H9 (cell line): ENCODE measurements around the gene ESRRA. TPM values are rescaled to one million over a fixed set of nuclear protein-coding genes. Genes with fewer than 3 reads are reported as not detected.

Source experiments
- DNase-seq: peaks from one replicate; pipeline ENCODE4 v3.0.0-alpha.2; 2017
- H2AFZ ChIP-seq: one replicate; pipeline ENCODE4 v1.6.1; 2013; ENCODE audit warnings: mild to moderate bottlenecking, low read length, control low read depth, moderate library complexity
- H2AK5ac ChIP-seq: 2 replicates; pipeline ENCODE4 v1.6.1; 2013; ENCODE audit warnings: low read length, control low read depth, mixed read lengths; ENCODE audit not compliant: insufficient read length
- H2BK120ac ChIP-seq: one replicate; pipeline ENCODE4 v1.6.1; 2013; ENCODE audit warnings: low read depth, mild to moderate bottlenecking, low read length, control low read depth, inconsistent platforms; ENCODE audit not compliant: poor library complexity, severe bottlenecking
- H2BK12ac ChIP-seq: 2 replicates; pipeline ENCODE4 v1.6.1; 2013; ENCODE audit warnings: low read length, control low read depth, mixed read lengths, low read depth; ENCODE audit not compliant: insufficient read length
- H2BK15ac ChIP-seq: 2 replicates; pipeline ENCODE4 v1.6.1; 2013; ENCODE audit warnings: low read depth, low read length, control low read depth
- H2BK20ac ChIP-seq: one replicate; pipeline ENCODE4 v1.6.1; 2013; ENCODE audit warnings: low read depth, mild to moderate bottlenecking, low read length, control low read depth, inconsistent platforms; ENCODE audit not compliant: poor library complexity, severe bottlenecking
- H2BK5ac ChIP-seq: 2 replicates; pipeline ENCODE4 v1.6.1; 2013; ENCODE audit warnings: low read length, control low read depth, mixed read lengths; ENCODE audit not compliant: insufficient read length
- H3K14ac ChIP-seq: 2 replicates; pipeline ENCODE4 v1.6.1; 2013; ENCODE audit warnings: low read length, control low read depth; ENCODE audit not compliant: insufficient read depth
- H3K18ac ChIP-seq: 2 replicates; pipeline ENCODE4 v1.6.1; 2013; ENCODE audit warnings: low read depth, mild to moderate bottlenecking, mixed read lengths, low read length, control low read depth; ENCODE audit not compliant: insufficient read length
- H3K23ac ChIP-seq: 2 replicates; pipeline ENCODE4 v1.6.1; 2013; ENCODE audit warnings: low read length, control low read depth, mixed read lengths, low read depth; ENCODE audit not compliant: insufficient read length
- H3K23me2 ChIP-seq: 2 replicates; pipeline ENCODE4 v1.6.1; 2013; ENCODE audit warnings: low read depth, mild to moderate bottlenecking, mixed read lengths, low read length, control low read depth; ENCODE audit not compliant: insufficient read length, poor library complexity, severe bottlenecking
- H3K27ac ChIP-seq: 2 replicates; pipeline ENCODE4 v1.5.1; 2013; ENCODE audit warnings: low read length, control low read depth, mixed read lengths, low read depth; ENCODE audit not compliant: insufficient read length
- H3K27me3 ChIP-seq: 2 replicates; pipeline ENCODE4 v1.6.1; 2013; ENCODE audit warnings: low read length, control low read depth, inconsistent platforms; ENCODE audit not compliant: insufficient read depth
- H3K4ac ChIP-seq: 2 replicates; pipeline ENCODE4 v1.6.1; 2013; ENCODE audit warnings: low read depth, mild to moderate bottlenecking, control low read depth, inconsistent platforms, low read length, moderate library complexity
- H3K4me1 ChIP-seq: 2 replicates; pipeline ENCODE4 v1.6.1; 2013; ENCODE audit warnings: low read length, control low read depth, inconsistent platforms; ENCODE audit not compliant: insufficient read depth
- H3K4me2 ChIP-seq: 2 replicates; pipeline ENCODE4 v1.6.1; 2013; ENCODE audit warnings: low read length, control low read depth, mixed read lengths; ENCODE audit not compliant: insufficient read length, insufficient read depth
- H3K56ac ChIP-seq: 2 replicates; pipeline ENCODE4 v1.6.1; 2013; ENCODE audit warnings: low read depth, mild to moderate bottlenecking, mixed read lengths, low read length, control low read depth; ENCODE audit not compliant: insufficient read length
- H3K79me1 ChIP-seq: 2 replicates; pipeline ENCODE4 v1.6.1; 2013; ENCODE audit warnings: low read depth, mild to moderate bottlenecking, moderate library complexity, low read length, control low read depth, inconsistent platforms; ENCODE audit not compliant: insufficient read depth, poor library complexity, severe bottlenecking
- H3K79me2 ChIP-seq: 2 replicates; pipeline ENCODE4 v1.6.1; 2013; ENCODE audit warnings: low read length, control low read depth, inconsistent platforms; ENCODE audit not compliant: insufficient read depth
- H3K9ac ChIP-seq: 2 replicates; pipeline ENCODE4 v1.6.1; 2013; ENCODE audit warnings: low read length, control low read depth, mixed read lengths; ENCODE audit not compliant: insufficient read length; ENCODE audit errors: extremely low read depth
- H3K9me3 ChIP-seq: one replicate; pipeline ENCODE4 v1.6.1; 2013; ENCODE audit warnings: low read depth, low read length, inconsistent platforms; ENCODE audit not compliant: control insufficient read depth
- H3T11ph ChIP-seq: one replicate; pipeline ENCODE4 v1.6.1; 2013; ENCODE audit warnings: mild to moderate bottlenecking, low read length, control low read depth, inconsistent platforms
- H4K20me1 ChIP-seq: one replicate; pipeline ENCODE4 v1.6.1; 2013; ENCODE audit not compliant: control insufficient read depth, insufficient read length, insufficient read depth
- H4K5ac ChIP-seq: 2 replicates; pipeline ENCODE4 v1.6.1; 2013; ENCODE audit warnings: low read depth, mild to moderate bottlenecking, mixed read lengths, low read length, control low read depth; ENCODE audit not compliant: insufficient read length
- H4K8ac ChIP-seq: replicated peaks from 2 replicates; pipeline ENCODE4 v1.6.1; 2013; ENCODE audit warnings: low read length, control low read depth, mixed read lengths, low read depth; ENCODE audit not compliant: insufficient read length
- H4K91ac ChIP-seq: 2 replicates; pipeline ENCODE4 v1.6.1; 2013; ENCODE audit warnings: low read depth, mild to moderate bottlenecking, moderate library complexity, mixed read lengths, low read length, control low read depth; ENCODE audit not compliant: insufficient read length
- H3K27ac Mint-ChIP-seq, 3 experiments: 2 replicates in 2 of 3; 3 replicates in 1 of 3; pipeline ENCODE4 v1.8.0; 2020 to 2021; ENCODE audit warnings: mixed read lengths in 3 of 3, mild to moderate bottlenecking in 1 of 3, moderate library complexity in 1 of 3
- H3K27me3 Mint-ChIP-seq: 2 replicates; pipeline ENCODE4 v1.8.0; 2021; ENCODE audit warnings: low read depth, mild to moderate bottlenecking, moderate library complexity, mixed read lengths
- H3K36me3 Mint-ChIP-seq, 3 experiments: 2 replicates in 2 of 3; 3 replicates in 1 of 3; pipeline ENCODE4 v1.8.0; 2020 to 2021; ENCODE audit warnings: low read depth in 3 of 3, mixed read lengths in 3 of 3; ENCODE audit not compliant: insufficient read depth in 1 of 3
- H3K4me1 Mint-ChIP-seq, 2 experiments: 2 replicates each; pipeline ENCODE4 v1.8.0; 2020; ENCODE audit warnings: mixed read lengths in 2 of 2
- H3K4me3 Mint-ChIP-seq, 2 experiments: 2 replicates in 1 of 2; 3 replicates in 1 of 2; pipeline ENCODE4 v1.8.0; 2020 to 2021; ENCODE audit warnings: mild to moderate bottlenecking in 2 of 2, mixed read lengths in 2 of 2, moderate library complexity in 1 of 2
- H3K9me3 Mint-ChIP-seq, 2 experiments: 2 replicates in 1 of 2; 3 replicates in 1 of 2; pipeline ENCODE4 v1.8.0; 2020; ENCODE audit warnings: mild to moderate bottlenecking in 2 of 2, mixed read lengths in 2 of 2, moderate library complexity in 1 of 2
- WGBS: extraction: QIAGEN DNeasy Blood & Tissue Kit; methylation state at CpG from one replicate; pipeline ENCODE4 v1.1.7; 2013; ENCODE audit warnings: missing lambda C conversion rate, low lambda C conversion rate, mixed read lengths; ENCODE audit not compliant: insufficient read length; ENCODE audit errors: extremely low coverage; 5-methylcytosine and 5-hydroxymethylcytosine counted together
- total RNA-seq: library from RNA; stranded (reverse); gene quantifications from 2 replicates; pipeline ENCODE4 v1.2.1, GENCODE V29; 2021
- TF ChIP-seq, protein P1 (sequence below): fragments of 200-600 bp; sonication (generic); conservative IDR thresholded peaks from 3 replicates; pipeline ENCODE4 v1.8.0; 2021; ENCODE audit warnings: antibody characterized with exemption, mild to moderate bottlenecking

The ESRRA gene
- total RNA-seq, 1 experiment from 2014 or later: 42.3 TPM

DNA sequence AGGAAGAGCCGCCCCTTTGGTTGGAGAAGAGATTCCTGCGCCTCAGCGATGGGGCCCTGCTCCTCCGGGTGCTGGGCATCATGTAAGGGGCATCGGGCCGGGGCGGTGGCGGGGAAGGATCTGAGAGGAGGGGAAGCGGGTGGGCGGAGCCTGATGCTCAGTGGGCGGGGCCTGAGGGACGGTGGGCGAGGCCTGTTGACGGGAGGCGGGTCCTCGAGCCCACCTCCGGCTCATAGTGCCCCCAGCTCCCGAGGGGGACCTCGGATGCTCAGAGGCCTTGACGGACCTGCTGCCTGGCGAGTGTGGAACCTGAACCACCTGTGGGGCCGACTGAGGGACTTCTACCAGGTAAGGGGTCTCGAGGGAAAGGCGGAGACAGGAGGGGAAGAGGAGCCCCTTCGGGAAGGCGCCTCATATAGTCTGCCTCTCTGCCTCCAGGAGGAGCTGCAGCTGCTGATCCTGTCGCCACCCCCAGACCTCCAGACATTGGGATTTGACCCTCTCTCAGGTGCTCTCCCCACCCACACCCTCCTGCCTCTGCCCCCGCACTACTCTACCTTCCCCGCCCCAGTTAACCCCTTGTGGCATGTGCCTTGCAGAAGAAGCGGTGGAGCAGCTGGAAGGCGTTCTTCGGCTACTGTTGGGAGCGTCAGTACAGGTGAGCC is 35.5 kb downstream of the ESRRA start:
- Mint-ChIP-seq H3K4me3 (peak overlapping the region; percentile 66 to 84), H3K27ac (peak overlapping the region in 2 of 3 experiments; percentile 55 to 72; a peak in 2 of 7 replicates), H3K27me3 (peaks cover 17% of the 10 kb centered on the region), H3K4me1 (peaks cover 7 to 31% of the 10 kb centered on the region in 2 experiments), H3K36me3 (0 out of 7 replicates have a peak, but pooled peaks cover 0 to 2% (median 0%) of the 10 kb centered on the region in 3 experiments), H3K9me3 (no peaks in the 10 kb centered on the region)
- no peak overlapping the region for H3T11ph ChIP-seq
- no peak overlapping the region for H3K9ac ChIP-seq
- TF ChIP-seq, protein P1, sequence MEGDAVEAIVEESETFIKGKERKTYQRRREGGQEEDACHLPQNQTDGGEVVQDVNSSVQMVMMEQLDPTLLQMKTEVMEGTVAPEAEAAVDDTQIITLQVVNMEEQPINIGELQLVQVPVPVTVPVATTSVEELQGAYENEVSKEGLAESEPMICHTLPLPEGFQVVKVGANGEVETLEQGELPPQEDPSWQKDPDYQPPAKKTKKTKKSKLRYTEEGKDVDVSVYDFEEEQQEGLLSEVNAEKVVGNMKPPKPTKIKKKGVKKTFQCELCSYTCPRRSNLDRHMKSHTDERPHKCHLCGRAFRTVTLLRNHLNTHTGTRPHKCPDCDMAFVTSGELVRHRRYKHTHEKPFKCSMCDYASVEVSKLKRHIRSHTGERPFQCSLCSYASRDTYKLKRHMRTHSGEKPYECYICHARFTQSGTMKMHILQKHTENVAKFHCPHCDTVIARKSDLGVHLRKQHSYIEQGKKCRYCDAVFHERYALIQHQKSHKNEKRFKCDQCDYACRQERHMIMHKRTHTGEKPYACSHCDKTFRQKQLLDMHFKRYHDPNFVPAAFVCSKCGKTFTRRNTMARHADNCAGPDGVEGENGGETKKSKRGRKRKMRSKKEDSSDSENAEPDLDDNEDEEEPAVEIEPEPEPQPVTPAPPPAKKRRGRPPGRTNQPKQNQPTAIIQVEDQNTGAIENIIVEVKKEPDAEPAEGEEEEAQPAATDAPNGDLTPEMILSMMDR: peak; percentile 63
- peak; percentile 93 for DNase-seq
- H3K79me2 ChIP-seq: no peaks in the 10 kb centered on the region
- no peak overlapping the region for H2BK12ac ChIP-seq
- H3K4me2 ChIP-seq: peak overlapping the region; percentile 58
- H3K27me3 ChIP-seq: no peaks in the 10 kb centered on the region
- H3K4me1 ChIP-seq: no peaks in the 10 kb centered on the region; the same call in 1 of the 2 replicates
- no peak overlapping the region for H3K56ac ChIP-seq
- H4K91ac ChIP-seq: no peak overlapping the region
- H3K4ac ChIP-seq: no peak overlapping the region
- no peak overlapping the region for H2BK15ac ChIP-seq
- peaks cover 3% of the 10 kb centered on the region for H4K20me1 ChIP-seq
- H2BK5ac ChIP-seq: no peak overlapping the region
- no peak overlapping the region for H4K8ac ChIP-seq
- H3K18ac ChIP-seq: no peak overlapping the region
- no peak overlapping the region for H2AK5ac ChIP-seq
- no peaks in the 10 kb centered on the region for H3K79me1 ChIP-seq
- no peak overlapping the region for H2AFZ ChIP-seq
- H3K9me3 ChIP-seq: no peaks in the 10 kb centered on the region
- no peak overlapping the region for H3K27ac ChIP-seq
- H2BK20ac ChIP-seq: no peak overlapping the region
- peaks cover 17% of the 10 kb centered on the region for H3K23me2 ChIP-seq
- no peak overlapping the region for H3K23ac ChIP-seq
- no peak overlapping the region for H4K5ac ChIP-seq
- no CpG with 5 or more reads among the region's 33 CpGs for WGBS
- H2BK120ac ChIP-seq: no peak overlapping the region
- H3K14ac ChIP-seq: no peak overlapping the region; the same call in 1 of the 2 replicates
